ENCODE data around the gene KIF9. TPM values are rescaled to one million over a fixed set of nuclear protein-coding genes. Genes with fewer than 3 reads are reported as not detected.

Gene KIF9
- total and polyA plus RNA-seq, 2 of the 8 experiments (the other 6 are each of a cell fraction or from before 2014, with no cell fraction given) = 5.0 to 8.0 TPM

- Histone ChIP-seq H2BK12ac (ENCODE audit: low read depth, low read length) (no peak overlapping the region), H2BK15ac (ENCODE audit: low read length) (no peak overlapping the region), H3K4me1 (replicated peaks in 1 of 4; ENCODE audit: control insufficient read depth in 3 of 4, insufficient read depth in 4 of 4, low read length in 3 of 4) (peaks cover 0 to 1% (median 0%) of the 10 kb centered on the region in 4 experiments; a peak in 1 of 7 replicates), H3K9ac (replicated peaks in 1 of 4; ENCODE audit: extremely low read depth in 1 of 4, low read depth in 3 of 4, low read length in 3 of 4) (no peak overlapping the region), H3K4me3 (ENCODE audit: extremely low read depth in 1 of 4, insufficient read depth in 2 of 4, low read depth in 3 of 4, low read length in 4 of 4) (no peak overlapping the region), H3K79me1 (ENCODE audit: low read depth, low read length) (no peaks in the 10 kb centered on the region; the same call in 1 of the 2 replicates), H3K23me2 (ENCODE audit: low read depth, low read length) (no peaks in the 10 kb centered on the region), H3K36me3 (ENCODE audit: control insufficient read depth in 2 of 4, insufficient read depth in 4 of 4, low read length in 3 of 4) (no peaks in the 10 kb centered on the region), H3K4ac (replicated peaks; ENCODE audit: insufficient read length, low read depth, low read length) (no peak overlapping the region), H3K9me3 (ENCODE audit: insufficient read depth in 2 of 2, low read depth in 1 of 2, low read length in 1 of 2) (no peaks in the 10 kb centered on the region), H4K91ac (replicated peaks; ENCODE audit: insufficient read length, low read length) (no peak overlapping the region), H3K23ac (ENCODE audit: insufficient read length) (no peak overlapping the region), H3K18ac (ENCODE audit: extremely low read depth, low read length) (no peak overlapping the region), H4K8ac (ENCODE audit: extremely low read depth, insufficient read depth, low read length) (no peak overlapping the region), H3K56ac (replicated peaks; ENCODE audit: insufficient read length, low read depth, low read length) (no peak overlapping the region), H3K4me2 (ENCODE audit: insufficient read depth in 1 of 2, low read depth in 2 of 2, low read length in 2 of 2) (no peak overlapping the region), H2AK5ac (ENCODE audit: low read depth, low read length) (no peak overlapping the region), H3K27me3 (replicated peaks in 1 of 4; ENCODE audit: control insufficient read depth in 3 of 4, extremely low read depth in 1 of 4, insufficient read depth in 3 of 4, low read length in 3 of 4) (no peaks in the 10 kb centered on the region), H4K5ac (ENCODE audit: insufficient read length, low read depth, low read length) (no peak overlapping the region), H3K14ac (ENCODE audit: insufficient read length) (no peak overlapping the region), H2BK5ac (ENCODE audit: low read depth, low read length) (no peak overlapping the region), H4K20me1 (replicated peaks in 1 of 2; ENCODE audit: control insufficient read depth in 1 of 2, insufficient read depth in 2 of 2, low read length in 2 of 2) (no peaks in the 10 kb centered on the region), H2BK20ac (ENCODE audit: low read length) (no peak overlapping the region), H3K27ac (ENCODE audit: low read depth, low read length) (no peak overlapping the region), H2AFZ (ENCODE audit: low read length) (no peak overlapping the region), H3K79me2 (ENCODE audit: control insufficient read depth in 1 of 2, insufficient read depth in 2 of 2, low read length in 2 of 2) (no peaks in the 10 kb centered on the region), H2BK120ac (replicated peaks; ENCODE audit: low read depth, low read length) (no peak overlapping the region)
- TF ChIP-seq SUZ12 (IDR thresholded peaks at IDR 0.05; ENCODE audit: low read length) (no peak), MAFK (IDR thresholded peaks at IDR 0.05; ENCODE audit: low read depth, low read length) (peak; percentile 64; the same call in 1 of the 2 replicates), SP2 (IDR thresholded peaks at IDR 0.05; ENCODE audit: low read length) (no peak)
- CTCF ChIA-PET (ENCODE audit: partially characterized antibody) = interaction anchor here (1.3 kb wide), 1 partner anchor 16 kb away, joined by 3 read pairs; no protein-coding TSS in a partner anchor
- no peak for FAIRE-seq
- POLR2A ChIA-PET (ENCODE audit: partially characterized antibody) = interaction anchor here (0.6 to 0.7 kb wide), 2 partner anchors 49 to 107 kb away, joined by 3 to 5 read pairs; no protein-coding TSS in a partner anchor
- DNase-seq (ENCODE audit: low read depth in 1 of 2, low spot score in 2 of 2) = no peak
Observed at GRCh38 chr3:47267490-47267824, 15.1 kb downstream of the KIF9 start.
